Measurements from ENCODE around the gene ROR2. TPM values are rescaled to one million over a fixed set of nuclear protein-coding genes. Genes with fewer than 3 reads are reported as not detected.

The ROR2 gene
- total RNA-seq, 1 experiment from 2014 or later = 2.7 TPM

- Histone ChIP-seq H3K23ac (ENCODE audit: insufficient read length, low read depth, low read length) (no peak overlapping the region), H3K4ac (ENCODE audit: low read depth, low read length) (no peak overlapping the region), H3K4me1 (ENCODE audit: insufficient read depth, low read length) (no peaks in the 10 kb centered on the region; the same call in 1 of the 2 replicates), H2AFZ (ENCODE audit: low read length) (no peak overlapping the region), H3T11ph (ENCODE audit: low read length) (no peak overlapping the region), H2BK12ac (ENCODE audit: insufficient read length, low read depth, low read length) (no peak overlapping the region), H2BK5ac (ENCODE audit: insufficient read length, low read length) (no peak overlapping the region), H3K27me3 (ENCODE audit: insufficient read depth, low read length) (no peaks in the 10 kb centered on the region), H3K79me2 (ENCODE audit: insufficient read depth, low read length) (no peaks in the 10 kb centered on the region), H2BK15ac (ENCODE audit: low read depth, low read length) (no peak overlapping the region), H3K56ac (ENCODE audit: insufficient read length, low read depth, low read length) (no peak overlapping the region), H4K91ac (ENCODE audit: insufficient read length, low read depth, low read length) (no peak overlapping the region), H3K79me1 (ENCODE audit: insufficient read depth, low read depth, low read length, poor library complexity, severe bottlenecking) (no peaks in the 10 kb centered on the region), H2BK20ac (ENCODE audit: low read depth, low read length, poor library complexity, severe bottlenecking) (no peak overlapping the region), H4K20me1 (ENCODE audit: control insufficient read depth, insufficient read depth, insufficient read length) (no peaks in the 10 kb centered on the region), H4K5ac (ENCODE audit: insufficient read length, low read depth, low read length) (no peak overlapping the region), H3K27ac (ENCODE audit: insufficient read length, low read depth, low read length) (no peak overlapping the region), H2AK5ac (ENCODE audit: insufficient read length, low read length) (no peak overlapping the region), H3K23me2 (ENCODE audit: insufficient read length, low read depth, low read length, poor library complexity, severe bottlenecking) (no peaks in the 10 kb centered on the region), H3K4me2 (ENCODE audit: insufficient read depth, insufficient read length, low read length) (no peak overlapping the region), H4K8ac (replicated peaks; ENCODE audit: insufficient read length, low read depth, low read length) (no peak overlapping the region), H3K14ac (ENCODE audit: insufficient read depth, low read length) (no peak overlapping the region), H3K18ac (ENCODE audit: insufficient read length, low read depth, low read length) (no peak overlapping the region), H3K9ac (ENCODE audit: extremely low read depth, insufficient read length, low read length) (no peak overlapping the region), H3K9me3 (ENCODE audit: control insufficient read depth, low read depth, low read length) (no peaks in the 10 kb centered on the region), H2BK120ac (ENCODE audit: low read depth, low read length, poor library complexity, severe bottlenecking) (no peak overlapping the region)
- no peak overlapping the region for H3K27ac Mint-ChIP-seq
- DNase-seq = no peak
- H3K36me3 Mint-ChIP-seq (ENCODE audit: insufficient read depth in 1 of 3, low read depth in 3 of 3) = no peaks in the 10 kb centered on the region
- H3K9me3 Mint-ChIP-seq = no peaks in the 10 kb centered on the region
- WGBS (ENCODE audit: extremely low coverage, insufficient read length, low lambda C conversion rate) = no CpG with 5 or more reads among the region's 2 CpGs
- H3K4me1 Mint-ChIP-seq = peaks cover 33 to 43% of the 10 kb centered on the region in 2 experiments
- H3K4me3 Mint-ChIP-seq = no peak overlapping the region
- no peak; the same call in 2 of the 3 replicates for TF ChIP-seq CTCF (conservative IDR thresholded peaks at IDR 0.05)
- no peaks in the 10 kb centered on the region for H3K27me3 Mint-ChIP-seq (ENCODE audit: low read depth)
These were observed 391.1 kb downstream of the ROR2 start for GRCh38 chr9:91558879-91559278.
